Endothelial cell of umbilical vein (primary cell): Measurements from ENCODE around the gene ISL1.

Source experiments
- CTCF ChIP-seq, 2 donors: IDR thresholded peaks; 1 replicate in 1 of 2; 2 replicates in 1 of 2; pipeline ENCODE4 v1.5.1; 2011; ENCODE audit warnings: low read length in 2 of 2, mild to moderate bottlenecking in 2 of 2, moderate library complexity in 2 of 2, control low read depth in 1 of 2, inconsistent platforms in 1 of 2, low read depth in 1 of 2; ENCODE audit not compliant: insufficient read depth in 1 of 2; ENCODE audit errors: extremely low read depth in 1 of 2
- EZH2 ChIP-seq: IDR thresholded peaks from 2 replicates; pipeline ENCODE4 v1.6.1; 2012; ENCODE audit warnings: borderline replicate concordance, low read depth, mild to moderate bottlenecking, moderate library complexity, low read length, inconsistent platforms; ENCODE audit not compliant: severe bottlenecking
- POLR2A ChIP-seq: IDR thresholded peaks from 2 replicates; pipeline ENCODE4 v1.6.1; 2012; ENCODE audit warnings: low read depth, mild to moderate bottlenecking, control low read depth, low read length
- POLR2AphosphoS5 ChIP-seq: IDR thresholded peaks from 2 replicates; pipeline ENCODE4 v1.6.1; 2012; ENCODE audit warnings: low read depth, mild to moderate bottlenecking, control low read depth, low read length, moderate library complexity; ENCODE audit not compliant: insufficient read depth
- TF ChIP-seq, protein P1 (sequence below): IDR thresholded peaks from 2 replicates; pipeline ENCODE4 v1.6.1; 2011; ENCODE audit not compliant: insufficient read depth, insufficient read length

DNA sequence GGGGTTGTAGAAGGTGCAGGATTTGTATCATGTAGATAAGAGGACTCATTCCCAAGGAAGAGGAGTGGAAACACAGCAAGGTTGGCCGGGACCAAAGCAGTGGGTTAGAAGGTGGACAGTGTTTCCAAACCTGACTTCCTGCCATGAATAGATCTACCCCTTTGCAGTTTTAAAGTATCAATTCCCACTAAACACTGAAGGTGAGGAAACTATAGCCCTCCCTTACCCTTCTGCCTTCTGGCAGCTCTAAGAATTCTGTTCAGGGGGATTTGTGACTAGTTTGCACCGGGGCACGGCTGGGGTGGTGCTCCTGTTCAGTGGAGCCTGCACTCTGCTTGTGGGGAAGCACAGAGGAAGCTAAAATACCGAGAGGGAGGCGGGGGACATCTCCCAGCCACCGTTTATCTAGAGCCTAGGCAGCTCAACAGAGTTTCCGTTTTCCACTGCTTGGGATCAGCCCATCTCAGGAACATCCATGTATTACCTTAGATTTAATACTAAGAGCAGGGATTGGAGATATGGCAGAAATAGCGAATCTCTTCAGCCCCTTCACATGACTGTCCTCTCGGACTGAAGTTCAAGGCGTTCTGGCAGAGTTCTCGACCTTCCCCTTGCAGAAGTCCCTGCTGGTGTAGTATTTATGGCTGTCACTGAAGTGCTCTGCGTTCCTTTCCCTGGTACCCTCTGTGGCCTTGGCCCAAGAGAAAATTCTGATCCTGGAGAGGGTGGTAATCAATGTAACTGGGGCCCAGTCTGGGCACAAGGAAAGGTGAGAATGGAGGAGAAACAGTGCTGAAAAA lies 5.4 kb downstream of the ISL1 start:
- TF ChIP-seq CTCF (IDR thresholded peaks at IDR 0.05; ENCODE audit: extremely low read depth in 1 of 2, insufficient read depth in 1 of 2, low read depth in 1 of 2, low read length in 2 of 2) (no peak), POLR2AphosphoS5 (no peak), EZH2 (no peak), POLR2A (no peak)
- TF ChIP-seq, protein P1, sequence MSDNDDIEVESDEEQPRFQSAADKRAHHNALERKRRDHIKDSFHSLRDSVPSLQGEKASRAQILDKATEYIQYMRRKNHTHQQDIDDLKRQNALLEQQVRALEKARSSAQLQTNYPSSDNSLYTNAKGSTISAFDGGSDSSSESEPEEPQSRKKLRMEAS: no peak
